Epithelial cell of esophagus (primary cell): ENCODE data around the gene PMPCA.

ENCODE experiments used
- DNase-seq: peaks from one replicate; pipeline ENCODE4 v3.0.0; 2010; ENCODE audit warnings: low read depth
- H3K4me3 ChIP-seq: 2 replicates; pipeline ENCODE4 v1.5.1; 2011; ENCODE audit warnings: mild to moderate bottlenecking, low read length, control low read depth
- CTCF ChIP-seq: IDR thresholded peaks from 2 replicates; pipeline ENCODE4 v1.5.1; 2011; ENCODE audit warnings: low read depth, mild to moderate bottlenecking, low read length, control low read depth, inconsistent platforms; ENCODE audit not compliant: insufficient read depth; ENCODE audit errors: missing control alignments

Gene PMPCA

GRCh38 chr9:136379401-136379800 is 31.1 kb upstream of the PMPCA start:
- DNase-seq: no peak
- TF ChIP-seq CTCF: no peak
- no peak overlapping the region for H3K4me3 ChIP-seq

- TF ChIP-seq CTCF: no peak
- no peak for DNase-seq
- H3K4me3 ChIP-seq: no peak overlapping the region
Measured at GRCh38 chr9:136379891-136380290, 30.6 kb upstream of the PMPCA start.

GRCh38 chr9:136380381-136380780 is 30.1 kb upstream of the PMPCA start:
- no peak for TF ChIP-seq CTCF
- DNase-seq: no peak
- H3K4me3 ChIP-seq: no peak overlapping the region

GRCh38 chr9:136381311-136381710 is 29.1 kb upstream of the PMPCA start:
- TF ChIP-seq CTCF: no peak
- no peak for DNase-seq

GRCh38 chr9:136381966-136382513 is 28.4 kb upstream of the PMPCA start:
- no peak for DNase-seq
- no peak overlapping the region for H3K4me3 ChIP-seq
- TF ChIP-seq CTCF: no peak

More at GRCh38 chr9:136381311-136381710, 29.1 kb upstream of the PMPCA start:
- H3K4me3 ChIP-seq: no peak overlapping the region

- DNase-seq: no peak
- TF ChIP-seq CTCF: no peak
- no peak overlapping the region for H3K4me3 ChIP-seq
Measured at GRCh38 chr9:136383436-136383835, 27.0 kb upstream of the PMPCA start.

GRCh38 chr9:136385015-136385414 is 25.4 kb upstream of the PMPCA start:
- no peak for TF ChIP-seq CTCF
- no peak overlapping the region for H3K4me3 ChIP-seq
- DNase-seq: no peak
